Peyer's patch (tissue), 4 donors: ENCODE data around the gene DACH1.

ENCODE experiments used
- POLR2A ChIP-seq, 2 donors: fragments of 450-650 bp; IDR thresholded peaks; one replicate each; pipeline ENCODE4 v1.5.1; 2017; ENCODE audit warnings: antibody characterized with exemption in 2 of 2, mild to moderate bottlenecking in 2 of 2, moderate library complexity in 2 of 2
- TF ChIP-seq, protein P1 (sequence below), 6 experiments: fragments of 450-650 bp in 4 of 6; fragments of 200-600 bp in 2 of 6; sonication (generic) in 1 of 6; IDR thresholded peaks; one replicate each; pipeline ENCODE4 v1.5.1; 2017 to 2019; ENCODE audit warnings: antibody characterized with exemption in 6 of 6, mild to moderate bottlenecking in 3 of 6, moderate library complexity in 1 of 6

DNA sequence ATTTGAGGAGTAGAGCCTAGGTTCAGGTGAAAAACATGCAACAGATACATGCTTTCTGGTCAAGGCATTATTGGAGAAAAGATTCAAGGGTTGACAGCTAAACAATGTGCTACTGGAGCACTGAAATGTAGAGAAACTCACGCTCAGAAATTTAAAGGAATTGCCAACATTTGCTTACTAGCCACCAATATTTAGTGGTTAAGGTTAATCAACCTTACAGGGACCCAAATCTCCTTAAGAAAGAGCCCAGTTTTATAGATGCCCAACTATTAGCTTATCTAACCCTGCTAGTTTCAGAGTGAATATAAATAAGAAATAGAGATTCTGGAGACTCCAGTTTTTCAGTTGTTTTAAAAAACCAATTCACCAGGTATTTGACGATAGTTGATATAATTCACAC is 203.6 kb downstream of the DACH1 start:
- TF ChIP-seq, protein P1, sequence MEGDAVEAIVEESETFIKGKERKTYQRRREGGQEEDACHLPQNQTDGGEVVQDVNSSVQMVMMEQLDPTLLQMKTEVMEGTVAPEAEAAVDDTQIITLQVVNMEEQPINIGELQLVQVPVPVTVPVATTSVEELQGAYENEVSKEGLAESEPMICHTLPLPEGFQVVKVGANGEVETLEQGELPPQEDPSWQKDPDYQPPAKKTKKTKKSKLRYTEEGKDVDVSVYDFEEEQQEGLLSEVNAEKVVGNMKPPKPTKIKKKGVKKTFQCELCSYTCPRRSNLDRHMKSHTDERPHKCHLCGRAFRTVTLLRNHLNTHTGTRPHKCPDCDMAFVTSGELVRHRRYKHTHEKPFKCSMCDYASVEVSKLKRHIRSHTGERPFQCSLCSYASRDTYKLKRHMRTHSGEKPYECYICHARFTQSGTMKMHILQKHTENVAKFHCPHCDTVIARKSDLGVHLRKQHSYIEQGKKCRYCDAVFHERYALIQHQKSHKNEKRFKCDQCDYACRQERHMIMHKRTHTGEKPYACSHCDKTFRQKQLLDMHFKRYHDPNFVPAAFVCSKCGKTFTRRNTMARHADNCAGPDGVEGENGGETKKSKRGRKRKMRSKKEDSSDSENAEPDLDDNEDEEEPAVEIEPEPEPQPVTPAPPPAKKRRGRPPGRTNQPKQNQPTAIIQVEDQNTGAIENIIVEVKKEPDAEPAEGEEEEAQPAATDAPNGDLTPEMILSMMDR (IDR thresholded peaks at IDR 0.05) = no peak
- TF ChIP-seq POLR2A (IDR thresholded peaks at IDR 0.05) = no peak
